DOHH2 (cell line): ENCODE measurements around the gene ADGRB2.

ENCODE experiments used
- H3F3A ChIP-seq: fragments of 200-600 bp; sonication (generic), shearing (Covaris generic); 2 replicates; pipeline ENCODE4 v1.6.0; 2016; ENCODE audit warnings: antibody characterized with exemption, mild to moderate bottlenecking; ENCODE audit not compliant: control insufficient read depth, insufficient read depth
- H3K27ac ChIP-seq: fragments of 200-600 bp; sonication (generic); 2 replicates; pipeline ENCODE4 v1.5.1; 2014; ENCODE audit warnings: low read depth, mild to moderate bottlenecking, low read length, moderate library complexity
- H3K27me3 ChIP-seq: fragments of 200-600 bp; sonication (generic); 2 replicates; pipeline ENCODE4 v1.6.1; 2014; ENCODE audit warnings: mild to moderate bottlenecking, low read length, mixed read lengths; ENCODE audit not compliant: control insufficient read depth
- H3K36me3 ChIP-seq: fragments of 200-600 bp; sonication (generic); 2 replicates; pipeline ENCODE4 v1.6.1; 2014; ENCODE audit warnings: mild to moderate bottlenecking, low read length, moderate library complexity, mixed read lengths; ENCODE audit not compliant: control insufficient read depth
- H3K4me1 ChIP-seq: fragments of 200-600 bp; sonication (generic); 2 replicates; pipeline ENCODE4 v1.6.1; 2014; ENCODE audit warnings: mild to moderate bottlenecking, low read length, mixed read lengths; ENCODE audit not compliant: control insufficient read depth
- H3K4me2 ChIP-seq: fragments of 200-600 bp; sonication (generic); 2 replicates; pipeline ENCODE4 v1.6.0; 2014; ENCODE audit warnings: mild to moderate bottlenecking, low read length, moderate library complexity
- H3K4me3 ChIP-seq: fragments of 200-600 bp; sonication (generic); 2 replicates; pipeline ENCODE4 v1.5.1; 2014; ENCODE audit warnings: mild to moderate bottlenecking, low read length, mixed read lengths
- H3K79me2 ChIP-seq: fragments of 200-600 bp; sonication (generic); 2 replicates; pipeline ENCODE4 v1.6.1; 2014; ENCODE audit warnings: mild to moderate bottlenecking, low read length, mixed read lengths; ENCODE audit not compliant: control insufficient read depth
- H3K9me2 ChIP-seq: fragments of 200-600 bp; sonication (generic); replicated peaks from 2 replicates; pipeline ENCODE4 v1.6.1; 2014; ENCODE audit warnings: mild to moderate bottlenecking, low read length, mixed read lengths; ENCODE audit not compliant: control insufficient read depth
- H3K9me3 ChIP-seq: fragments of 200-600 bp; sonication (generic); 2 replicates; pipeline ENCODE4 v1.6.1; 2014; ENCODE audit warnings: antibody characterized with exemption, low read length, mixed read lengths; ENCODE audit not compliant: control insufficient read depth, insufficient read depth
- H4K20me1 ChIP-seq: fragments of 200-600 bp; sonication (generic); 2 replicates; pipeline ENCODE4 v1.6.0; 2014; ENCODE audit warnings: low read depth, mild to moderate bottlenecking, antibody characterized with exemption, low read length, moderate library complexity; ENCODE audit not compliant: control insufficient read depth, insufficient read depth
- EZH2phosphoT487 ChIP-seq: fragments of 200-600 bp; sonication (generic); IDR thresholded peaks from 2 replicates; pipeline ENCODE4 v1.6.1; 2017; ENCODE audit warnings: borderline replicate concordance, mild to moderate bottlenecking, antibody characterized with exemption, low read length, moderate library complexity, mixed read lengths
- TF ChIP-seq, protein P1 (sequence below): fragments of 200-600 bp; sonication (generic); IDR thresholded peaks from one replicate; pipeline ENCODE4 v1.5.1; 2014; ENCODE audit warnings: antibody characterized with exemption, mild to moderate bottlenecking, low read depth, low read length; ENCODE audit not compliant: poor library complexity, severe bottlenecking

Gene ADGRB2

DNA sequence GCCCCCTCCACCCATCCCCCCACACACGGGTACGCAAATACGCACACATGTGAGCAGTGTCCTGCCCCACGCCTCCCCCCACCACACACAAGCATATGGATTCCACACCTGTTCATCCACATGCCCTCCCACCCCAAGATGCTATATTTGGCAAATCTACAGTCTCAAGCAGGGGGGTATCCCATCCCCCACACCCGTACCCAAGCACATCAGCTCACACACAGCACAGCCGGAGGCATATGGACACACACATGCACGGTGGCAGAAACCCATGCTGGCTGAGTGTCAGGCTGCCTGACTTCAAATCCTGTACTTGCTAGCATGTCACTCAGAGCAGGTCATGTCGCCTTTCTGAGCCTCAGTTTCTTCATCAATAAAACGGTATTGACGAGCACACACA, 70.9 kb downstream of the ADGRB2 start:
- H3K9me3 ChIP-seq: no peaks in the 10 kb centered on the region
- H3K36me3 ChIP-seq: no peaks in the 10 kb centered on the region
- H3F3A ChIP-seq: no peaks in the 10 kb centered on the region
- TF ChIP-seq EZH2phosphoT487: no peak
- TF ChIP-seq, protein P1, sequence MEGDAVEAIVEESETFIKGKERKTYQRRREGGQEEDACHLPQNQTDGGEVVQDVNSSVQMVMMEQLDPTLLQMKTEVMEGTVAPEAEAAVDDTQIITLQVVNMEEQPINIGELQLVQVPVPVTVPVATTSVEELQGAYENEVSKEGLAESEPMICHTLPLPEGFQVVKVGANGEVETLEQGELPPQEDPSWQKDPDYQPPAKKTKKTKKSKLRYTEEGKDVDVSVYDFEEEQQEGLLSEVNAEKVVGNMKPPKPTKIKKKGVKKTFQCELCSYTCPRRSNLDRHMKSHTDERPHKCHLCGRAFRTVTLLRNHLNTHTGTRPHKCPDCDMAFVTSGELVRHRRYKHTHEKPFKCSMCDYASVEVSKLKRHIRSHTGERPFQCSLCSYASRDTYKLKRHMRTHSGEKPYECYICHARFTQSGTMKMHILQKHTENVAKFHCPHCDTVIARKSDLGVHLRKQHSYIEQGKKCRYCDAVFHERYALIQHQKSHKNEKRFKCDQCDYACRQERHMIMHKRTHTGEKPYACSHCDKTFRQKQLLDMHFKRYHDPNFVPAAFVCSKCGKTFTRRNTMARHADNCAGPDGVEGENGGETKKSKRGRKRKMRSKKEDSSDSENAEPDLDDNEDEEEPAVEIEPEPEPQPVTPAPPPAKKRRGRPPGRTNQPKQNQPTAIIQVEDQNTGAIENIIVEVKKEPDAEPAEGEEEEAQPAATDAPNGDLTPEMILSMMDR: no peak
- no peaks in the 10 kb centered on the region for H3K4me1 ChIP-seq
- H3K27me3 ChIP-seq: peaks cover 15% of the 10 kb centered on the region
- no peaks in the 10 kb centered on the region for H4K20me1 ChIP-seq
- no peak overlapping the region for H3K4me2 ChIP-seq
- H3K9me2 ChIP-seq: no peaks in the 10 kb centered on the region
- no peak overlapping the region for H3K4me3 ChIP-seq
- H3K79me2 ChIP-seq: no peaks in the 10 kb centered on the region
- H3K27ac ChIP-seq: no peak overlapping the region

DNA sequence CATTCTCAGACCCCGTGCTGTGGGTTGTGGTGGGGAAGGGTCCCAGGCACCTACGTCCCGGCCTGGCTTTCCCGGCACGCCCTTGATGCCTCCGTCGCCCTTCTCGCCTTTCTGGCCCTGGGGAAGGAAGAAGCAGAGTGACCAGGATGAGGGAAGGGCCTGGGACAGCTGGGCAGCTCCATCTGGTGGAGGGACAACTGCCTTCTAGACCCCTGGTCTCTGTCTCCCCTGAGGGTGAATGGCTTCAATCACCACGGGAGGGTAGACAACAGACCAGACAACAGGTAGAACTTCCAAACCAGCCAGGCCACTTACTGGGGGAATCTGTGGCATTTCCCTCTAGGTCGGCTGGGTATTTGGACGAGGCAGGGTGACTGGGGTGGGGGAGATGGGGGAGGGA, 72.2 kb downstream of the ADGRB2 start:
- Histone ChIP-seq H3F3A (no peaks in the 10 kb centered on the region), H4K20me1 (no peaks in the 10 kb centered on the region), H3K36me3 (no peaks in the 10 kb centered on the region), H3K27ac (no peak overlapping the region), H3K4me1 (no peaks in the 10 kb centered on the region), H3K4me2 (no peak overlapping the region), H3K4me3 (no peak overlapping the region), H3K27me3 (peaks cover 18% of the 10 kb centered on the region), H3K79me2 (no peaks in the 10 kb centered on the region), H3K9me3 (no peaks in the 10 kb centered on the region), H3K9me2 (no peaks in the 10 kb centered on the region)
- no peak for TF ChIP-seq EZH2phosphoT487
- TF ChIP-seq, protein P1: no peak

DNA sequence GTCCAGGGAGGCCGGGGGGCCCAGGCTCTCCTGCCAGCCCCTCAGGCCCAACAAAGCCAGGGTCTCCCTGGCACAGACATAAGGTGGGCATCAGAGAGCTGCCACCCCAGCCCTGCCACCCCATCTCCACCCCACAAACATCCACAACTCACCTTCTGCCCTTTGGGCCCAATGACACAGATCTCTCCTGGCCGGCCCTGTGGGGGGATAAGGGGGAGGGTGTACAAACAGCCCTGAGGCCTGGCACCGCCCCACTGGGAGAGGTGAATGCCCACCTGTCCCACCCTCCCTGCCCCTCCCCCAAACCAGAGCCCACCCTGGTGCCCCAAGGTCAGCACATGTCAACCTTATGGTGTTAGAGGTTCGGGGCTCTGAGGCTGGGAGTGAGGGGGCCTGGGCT, 72.7 kb downstream of the ADGRB2 start:
- Histone ChIP-seq H3K36me3 (no peaks in the 10 kb centered on the region), H3K79me2 (no peaks in the 10 kb centered on the region), H3K27ac (no peak overlapping the region), H3K4me3 (no peak overlapping the region), H3K9me3 (no peaks in the 10 kb centered on the region), H3K9me2 (no peaks in the 10 kb centered on the region), H3F3A (no peaks in the 10 kb centered on the region), H4K20me1 (no peaks in the 10 kb centered on the region), H3K4me2 (no peak overlapping the region), H3K4me1 (no peaks in the 10 kb centered on the region), H3K27me3 (peaks cover 20% of the 10 kb centered on the region)
- no peak for TF ChIP-seq EZH2phosphoT487
- TF ChIP-seq, protein P1: no peak

DNA sequence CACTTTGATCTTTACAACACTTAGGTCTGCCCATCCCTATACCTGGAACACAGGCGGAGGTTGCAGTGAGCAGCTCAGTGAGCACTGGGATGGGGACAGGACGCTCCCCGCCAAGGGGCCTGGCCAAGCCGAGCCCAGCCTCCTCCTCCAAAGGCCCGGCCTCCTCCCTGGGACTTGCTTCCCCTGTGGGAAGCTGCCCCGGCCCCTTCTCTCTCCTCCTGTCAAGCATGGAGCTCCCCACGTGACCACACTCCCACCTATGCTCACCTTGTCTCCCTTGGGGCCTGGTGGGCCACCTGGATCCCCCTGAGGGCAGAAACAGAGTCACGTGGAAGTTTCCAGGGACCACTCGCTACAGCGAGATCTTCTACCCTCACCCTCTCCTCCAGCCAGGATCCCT, 73.2 kb downstream of the ADGRB2 start:
- no peaks in the 10 kb centered on the region for H3K9me3 ChIP-seq
- H3K4me3 ChIP-seq: no peak overlapping the region
- H3K4me2 ChIP-seq: no peak overlapping the region
- no peaks in the 10 kb centered on the region for H3K9me2 ChIP-seq
- H3K79me2 ChIP-seq: no peaks in the 10 kb centered on the region
- no peaks in the 10 kb centered on the region for H4K20me1 ChIP-seq
- peaks cover 22% of the 10 kb centered on the region for H3K27me3 ChIP-seq
- no peaks in the 10 kb centered on the region for H3K36me3 ChIP-seq
- no peak overlapping the region for H3K27ac ChIP-seq
- no peaks in the 10 kb centered on the region for H3F3A ChIP-seq
- H3K4me1 ChIP-seq: no peaks in the 10 kb centered on the region
- TF ChIP-seq EZH2phosphoT487: no peak
- TF ChIP-seq, protein P1: no peak
